HG02642 (cell line): ENCODE measurements around the gene LRRFIP1.

Source experiments
- ATAC-seq: cut with Tn5 transposase; IDR thresholded peaks from one replicate; pipeline ENCODE4 v1.9.1; 2021; ENCODE audit warnings: mild to moderate bottlenecking; ENCODE audit not compliant: unreplicated experiment, poor library complexity

Gene LRRFIP1

GRCh38 chr2:237638176-237638575 lies 10.8 kb downstream of the LRRFIP1 start:
- ATAC-seq: no peak

- ATAC-seq: no peak
Measured at GRCh38 chr2:237639052-237639835, 11.9 kb downstream of the LRRFIP1 start.

DNA sequence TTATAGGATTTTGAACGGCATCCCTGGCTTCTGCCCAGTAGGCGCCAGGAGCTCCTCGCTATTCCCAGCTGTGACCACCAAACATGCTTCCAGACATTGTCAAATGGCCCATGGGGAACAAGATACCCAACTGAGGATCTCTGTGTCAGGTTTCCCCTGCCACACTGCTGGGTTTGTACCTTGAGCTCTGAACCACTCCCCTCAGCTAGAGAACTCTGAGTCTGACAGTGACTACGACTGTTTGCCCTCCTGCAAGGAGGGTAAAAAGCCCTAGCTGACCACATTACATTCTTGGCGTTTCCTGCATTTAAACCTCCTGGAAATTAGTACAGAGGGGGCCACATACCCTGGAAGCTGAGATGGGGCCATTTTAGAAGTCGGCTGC lies 12.4 kb downstream of the LRRFIP1 start:
- ATAC-seq: no peak

DNA sequence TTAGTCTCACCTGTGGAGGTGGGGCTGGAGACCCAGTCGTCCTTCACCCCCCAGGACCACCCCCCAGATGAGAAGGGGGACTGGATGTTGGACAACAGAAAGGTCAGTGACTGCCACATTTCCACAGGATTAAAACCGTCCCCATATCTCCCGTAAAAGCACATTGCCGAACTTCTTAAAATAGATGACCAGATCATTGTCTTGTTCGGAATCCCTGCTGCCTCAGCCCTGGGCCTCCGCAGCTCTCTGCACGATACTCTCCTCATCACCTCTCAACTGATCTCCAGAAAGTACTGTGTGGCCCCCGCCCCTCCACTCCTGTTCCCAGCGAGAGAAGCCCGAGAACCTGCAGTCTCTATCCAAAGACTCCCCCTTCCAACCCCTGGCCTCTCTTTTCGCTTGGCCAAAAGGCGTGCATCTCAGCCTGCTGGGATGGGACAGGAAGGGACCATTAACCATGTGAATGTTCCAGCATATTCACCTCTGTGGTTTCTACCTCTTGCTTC lies 13.2 kb downstream of the LRRFIP1 start:
- no peak for ATAC-seq

DNA sequence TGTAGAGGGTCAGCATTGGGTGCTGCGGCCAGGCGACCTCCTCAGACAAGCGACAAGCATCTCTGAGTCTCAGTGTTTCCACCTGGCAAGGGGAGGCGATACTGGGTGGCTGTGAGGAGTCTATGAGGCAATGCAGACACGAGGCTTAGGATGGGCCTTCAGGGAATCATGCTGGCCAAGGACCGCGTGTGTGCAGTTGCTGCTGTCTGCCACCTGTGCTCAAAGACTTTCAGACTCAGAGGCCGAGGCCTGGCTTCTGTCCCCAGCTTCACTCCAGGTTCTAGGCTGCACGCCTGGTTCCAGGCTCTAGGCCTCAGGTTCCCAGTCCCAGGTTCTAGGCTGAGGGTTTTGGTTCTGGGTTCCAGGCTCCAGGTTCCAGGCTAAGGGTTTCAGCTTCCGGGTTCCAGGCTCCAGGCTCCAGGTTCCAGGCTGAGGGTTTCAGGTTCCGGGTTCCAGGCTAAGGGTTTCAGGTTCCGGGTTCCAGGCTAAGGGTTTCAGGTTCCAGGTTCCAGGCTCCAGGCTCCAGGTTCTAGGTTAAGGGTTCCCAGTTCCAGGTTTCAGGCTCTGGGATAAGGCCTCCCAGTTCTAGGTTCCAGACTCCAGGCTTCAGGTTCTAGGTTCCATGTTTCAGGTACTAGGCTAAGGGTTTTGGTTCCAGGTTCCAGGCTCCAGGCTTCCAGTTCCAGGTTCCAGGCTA lies 14.8 kb downstream of the LRRFIP1 start:
- ATAC-seq: no peak

DNA sequence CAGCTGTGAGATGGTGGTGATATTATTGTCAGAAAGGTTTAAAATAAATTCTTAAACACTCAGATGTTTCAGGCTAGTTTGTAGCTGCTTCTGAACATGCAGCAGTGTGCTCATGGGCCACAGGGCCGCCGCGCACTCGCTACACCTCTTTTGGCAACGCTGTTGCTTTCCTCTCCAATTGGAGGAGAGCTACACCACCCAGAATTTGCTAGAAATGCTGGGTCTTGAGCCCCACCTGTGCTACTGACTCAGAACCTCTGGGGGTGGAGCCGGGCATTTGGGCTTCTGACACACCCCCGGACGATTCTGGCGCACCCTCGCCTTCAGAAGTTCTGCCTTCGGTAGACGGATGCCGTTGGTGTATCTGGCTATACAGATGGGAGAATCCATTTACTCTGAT lies 15.7 kb downstream of the LRRFIP1 start:
- ATAC-seq: no peak

DNA sequence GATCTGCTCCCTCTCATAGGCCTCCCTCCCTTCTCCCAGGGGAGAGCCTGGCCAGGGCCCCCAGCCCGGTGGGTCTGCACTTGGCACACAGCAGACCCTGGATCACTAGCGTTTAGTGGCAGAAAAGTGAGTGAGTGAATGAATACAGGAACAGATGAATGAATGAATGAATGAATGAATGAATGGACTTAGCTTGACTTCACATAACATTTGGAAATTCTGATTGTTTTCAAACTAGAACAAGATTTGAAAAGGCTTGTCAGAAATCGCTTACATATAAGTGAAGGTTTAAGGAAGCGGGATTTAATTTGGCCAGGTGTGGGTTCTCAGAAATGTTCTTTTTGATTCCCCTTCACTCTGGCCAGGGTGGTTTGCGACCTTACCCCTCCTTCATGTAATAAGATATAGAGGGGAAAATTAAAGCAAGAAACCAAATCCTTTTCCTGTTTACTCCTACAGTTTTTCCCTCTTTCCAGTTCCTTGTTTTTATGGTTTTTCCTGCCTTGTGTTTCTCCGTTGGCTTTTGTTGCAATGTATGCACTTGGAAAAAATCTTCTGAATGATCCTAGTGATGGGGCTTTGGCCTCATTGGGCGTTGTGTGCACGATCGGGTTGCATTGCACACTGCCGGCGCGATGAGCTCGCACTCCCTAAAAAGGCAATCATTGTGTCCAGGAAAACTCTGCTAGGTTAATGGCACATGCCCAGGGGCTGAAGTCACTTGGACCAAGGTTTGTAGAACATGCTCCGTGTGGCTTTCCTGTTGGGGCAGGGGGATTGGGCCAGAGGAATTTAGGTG lies 16.4 kb downstream of the LRRFIP1 start:
- ATAC-seq: no peak

DNA sequence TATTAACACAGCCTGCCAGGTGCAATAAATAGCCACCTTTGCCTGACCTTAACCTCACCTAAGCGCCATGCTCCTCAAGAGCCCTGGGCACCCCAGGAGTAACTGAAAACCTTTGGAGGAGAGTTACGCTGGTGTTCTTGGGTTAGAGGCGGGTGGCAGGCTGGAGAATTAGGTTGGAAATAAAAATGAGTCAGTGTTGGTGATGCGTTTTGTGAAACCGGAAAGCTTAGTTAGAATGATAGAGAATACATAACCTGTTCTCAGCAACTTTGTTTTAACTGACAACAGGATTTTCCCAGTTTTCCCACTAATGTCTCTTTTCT lies 17.0 kb downstream of the LRRFIP1 start:
- no peak for ATAC-seq

DNA sequence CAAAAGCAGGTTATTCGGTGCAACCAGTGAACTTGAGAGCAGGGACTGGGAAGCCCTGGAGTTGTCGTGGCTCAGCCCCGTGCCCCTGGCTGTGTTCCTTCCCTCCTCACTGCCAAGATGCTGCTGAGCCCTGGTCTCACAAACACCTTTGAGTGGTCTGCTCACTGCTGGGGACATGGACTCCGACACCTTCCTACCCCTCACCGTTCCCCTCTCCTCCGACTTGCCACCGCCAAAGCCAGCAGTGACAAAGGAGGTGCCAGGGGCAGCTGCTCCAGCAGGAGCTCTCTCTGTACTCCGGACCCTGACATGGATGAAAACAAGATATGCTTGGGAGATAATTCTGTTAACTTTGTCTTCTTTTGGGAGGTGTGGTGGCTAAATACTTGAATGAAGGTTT lies 17.9 kb downstream of the LRRFIP1 start:
- no peak for ATAC-seq

- no peak for ATAC-seq
Measured at GRCh38 chr2:237647176-237648015, 20.0 kb downstream of the LRRFIP1 start.

DNA sequence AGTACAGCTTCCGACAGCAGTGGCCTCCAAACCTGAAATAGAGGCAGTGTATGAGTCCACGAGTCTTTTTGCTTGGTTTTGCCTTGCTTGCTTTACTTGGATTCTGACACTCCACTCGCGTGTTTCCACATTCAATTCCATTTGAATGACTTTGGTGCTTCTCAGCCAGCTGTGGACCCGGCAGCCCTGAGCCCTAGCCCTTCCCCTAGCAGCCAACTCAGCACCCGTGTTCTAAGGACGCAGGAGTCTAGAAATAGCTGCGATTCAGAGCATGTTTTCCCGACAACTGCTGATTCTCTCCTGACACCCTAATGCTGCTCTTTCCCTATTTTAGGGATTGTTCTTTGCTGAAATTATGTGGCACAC lies 20.6 kb downstream of the LRRFIP1 start:
- no peak for ATAC-seq

GRCh38 chr2:237649541-237650454 lies 22.4 kb downstream of the LRRFIP1 start:
- ATAC-seq: no peak

- ATAC-seq: no peak
Measured at GRCh38 chr2:237650455-237650850, 23.1 kb downstream of the LRRFIP1 start.

DNA sequence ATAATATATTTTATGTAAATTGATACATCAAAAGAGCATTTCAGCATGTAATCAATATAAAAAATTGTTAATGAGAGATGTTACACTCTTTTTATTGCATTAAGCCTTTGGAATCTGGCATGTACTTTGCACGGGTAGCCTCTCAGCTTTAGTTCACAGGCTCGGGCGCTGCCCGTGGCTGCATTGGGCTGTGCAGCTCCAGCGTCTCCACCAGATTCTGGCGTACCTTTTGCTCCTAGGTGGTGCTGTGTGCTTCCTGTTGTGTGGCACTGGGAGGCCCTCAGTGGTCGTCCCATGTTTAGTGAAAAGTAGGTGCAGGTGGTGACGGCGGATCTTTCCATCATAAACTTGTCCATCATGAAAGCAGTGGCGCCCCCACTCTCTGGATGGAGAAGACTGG lies 24.4 kb downstream of the LRRFIP1 start:
- no peak for ATAC-seq

DNA sequence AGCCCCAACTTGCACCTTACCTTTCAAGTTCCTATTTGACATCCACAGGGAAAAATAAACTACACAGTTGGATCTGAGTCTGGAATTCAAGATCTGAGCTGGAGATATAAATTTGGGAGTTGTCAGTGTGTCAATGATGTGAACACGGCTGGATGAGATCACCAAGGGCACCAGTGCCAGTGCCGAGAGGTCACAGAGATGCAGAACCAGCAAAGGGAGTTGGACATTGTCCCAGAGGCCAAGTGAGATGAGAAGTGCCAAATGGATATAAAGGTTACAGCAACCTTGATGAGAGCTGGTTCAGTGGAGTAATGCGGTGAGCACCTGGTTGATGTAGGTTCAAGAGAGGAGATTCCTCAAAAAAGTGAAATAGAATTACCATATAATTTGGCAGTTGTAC lies 24.8 kb downstream of the LRRFIP1 start:
- no peak for ATAC-seq

- no peak for ATAC-seq
Measured at GRCh38 chr2:237652854-237653253, 25.5 kb downstream of the LRRFIP1 start.

DNA sequence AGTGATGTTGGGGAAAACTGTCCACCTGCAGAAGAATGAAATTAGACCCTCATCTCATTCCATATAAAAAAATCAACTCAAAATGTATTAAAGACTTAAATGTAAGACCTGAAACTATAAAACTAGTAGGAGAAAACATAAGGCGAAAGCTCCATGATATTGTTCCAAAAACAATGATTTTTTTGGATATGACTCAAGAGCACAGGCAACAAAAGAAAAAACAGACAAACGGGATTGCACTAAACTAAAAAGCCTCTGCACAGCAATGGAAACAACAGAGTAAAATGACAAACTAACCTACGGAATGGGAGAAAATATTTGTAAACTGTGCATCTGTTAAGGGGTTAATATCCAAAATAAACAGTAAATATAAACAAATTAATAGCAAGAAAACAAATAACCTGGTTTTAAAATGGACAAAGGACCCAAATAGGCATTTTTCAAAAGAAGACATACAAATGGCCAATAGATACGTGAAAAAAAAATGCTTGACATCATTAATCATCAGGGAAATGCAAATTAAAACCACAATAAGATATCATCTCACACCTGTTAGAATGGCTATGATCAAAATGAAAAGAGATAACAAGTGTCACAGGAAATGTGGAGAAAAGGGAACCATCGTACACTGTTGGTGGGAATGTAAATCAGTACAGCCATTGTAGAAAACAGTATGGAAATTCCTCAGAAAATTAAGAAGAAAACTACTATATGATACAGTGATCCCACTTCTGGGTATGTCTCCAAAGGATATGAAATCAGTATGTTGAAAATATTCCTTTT lies 26.6 kb downstream of the LRRFIP1 start:
- no peak for ATAC-seq

DNA sequence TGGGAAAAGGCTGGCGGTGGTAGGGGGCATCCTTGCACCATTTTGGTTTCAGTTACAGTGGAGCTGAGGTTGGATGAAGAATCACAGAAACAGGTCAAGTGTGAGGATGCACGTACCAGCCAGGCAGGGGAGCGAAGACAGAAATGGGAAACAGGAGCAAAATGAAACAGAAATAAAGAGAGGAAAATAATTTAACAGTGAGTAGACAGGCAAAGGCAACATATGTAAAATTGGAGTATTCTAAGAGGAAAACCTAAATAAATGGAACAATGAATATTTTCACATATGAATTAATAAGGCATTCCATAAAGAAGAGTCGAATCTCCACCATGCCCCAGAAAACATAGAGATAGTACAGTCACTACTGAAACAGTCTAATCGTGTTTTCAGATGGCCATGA lies 29.7 kb downstream of the LRRFIP1 start:
- ATAC-seq: no peak
